Body of pancreas (tissue), 4 donors: Measurements from ENCODE around the gene ELAVL2. TPM values are rescaled to one million over a fixed set of nuclear protein-coding genes. Genes with fewer than 3 reads are reported as not detected.

Source experiments
- ATAC-seq: fragments of 150-250 bp; one replicate; pipeline ENCODE4 v1.9.1; 2016
- DNase-seq, 4 donors: peaks; one replicate each; pipeline ENCODE4 v3.0.0-alpha.2; 2019
- H3K27ac ChIP-seq, 4 donors: fragments of 200-600 bp; sonication (generic); 1 replicate in 3 of 4; 2 replicates in 1 of 4; pipeline versions ENCODE4 v1.5.1 to v1.6.1; 2016 to 2019; ENCODE audit warnings: mild to moderate bottlenecking in 1 of 4, mixed read lengths in 1 of 4, moderate library complexity in 1 of 4
- H3K27me3 ChIP-seq, 2 donors: fragments of 200-600 bp; sonication (generic); one replicate each; pipeline ENCODE4 v1.6.0; 2016; ENCODE audit warnings: mild to moderate bottlenecking in 1 of 2
- H3K36me3 ChIP-seq, 2 donors: fragments of 200-600 bp; sonication (generic); replicated peaks in 1 of 2; 2 replicates each; pipeline ENCODE4 v1.5.1; 2016; ENCODE audit warnings: low read depth in 2 of 2; ENCODE audit not compliant: insufficient read depth in 1 of 2
- H3K4me1 ChIP-seq: fragments of 200-600 bp; sonication (generic); one replicate; pipeline ENCODE4 v1.6.0; 2016
- H3K4me3 ChIP-seq, 2 donors: fragments of 200-600 bp; sonication (generic); 1 replicate in 1 of 2; 2 replicates in 1 of 2; pipeline ENCODE4 v1.5.1; 2016 to 2019
- H3K9me3 ChIP-seq, 3 donors: fragments of 200-600 bp; sonication (generic); 1 replicate in 2 of 3; 2 replicates in 1 of 3; pipeline ENCODE4 v1.5.1; 2016
- CTCF ChIP-seq, 7 experiments: fragments of 450-650 bp in 4 of 7; fragments of 200-600 bp in 3 of 7; sonication (generic) in 3 of 7; IDR thresholded peaks; one replicate each; pipeline ENCODE4 v1.5.1; 2016 to 2019; ENCODE audit warnings: antibody characterized with exemption in 7 of 7
- POLR2A ChIP-seq, 3 donors: fragments of 450-650 bp; IDR thresholded peaks; one replicate each; pipeline ENCODE4 v1.6.1; 2016; ENCODE audit warnings: antibody characterized with exemption in 3 of 3, mild to moderate bottlenecking in 2 of 3
- WGBS, 2 donors: methylation state at CpG; one replicate each; pipeline ENCODE4 v1.1.5; 2017; 5-methylcytosine and 5-hydroxymethylcytosine counted together
- intact Hi-C: fragments of 100-400 bp; cut with DNase I; formaldehyde crosslinking; loops from one replicate; pipeline ENCODE4 v1.15.1; 2023
- total RNA-seq, 2 donors: library from RNA; depleted of rRNA; stranded (reverse); fragments of >200 nt; gene quantifications; one replicate each; pipeline ENCODE4 v1.1.0, GENCODE V29; 2016

ELAVL2 gene
- total RNA-seq, 2 donors from 2014 or later, result not detected

GRCh38 chr9:23779220-23779619 lies 46.8 kb downstream of the ELAVL2 start:
- Histone ChIP-seq H3K4me3 (no peak overlapping the region), H3K36me3 (no peaks in the 10 kb centered on the region), H3K9me3 (no peaks in the 10 kb centered on the region), H3K27me3 (no peaks in the 10 kb centered on the region), H3K27ac (no peak overlapping the region), H3K4me1 (no peaks in the 10 kb centered on the region)
- DNase-seq (no peak), ATAC-seq (no peak)
- intact Hi-C loops, result no loop called here
- no peak for TF ChIP-seq CTCF (IDR thresholded peaks at IDR 0.05)
- TF ChIP-seq POLR2A (IDR thresholded peaks at IDR 0.05), result no peak
- WGBS, 2 donors, result 28 to 39% methylated on average over 2 of the region's 2 CpGs

GRCh38 chr9:23777328-23777727 lies 48.7 kb downstream of the ELAVL2 start:
- no peaks in the 10 kb centered on the region for H3K27me3 ChIP-seq
- ATAC-seq, result no peak
- H3K27ac ChIP-seq, result no peak overlapping the region
- no peak overlapping the region for H3K4me3 ChIP-seq
- H3K36me3 ChIP-seq, result no peaks in the 10 kb centered on the region
- H3K4me1 ChIP-seq, result no peaks in the 10 kb centered on the region
- no peaks in the 10 kb centered on the region for H3K9me3 ChIP-seq
- intact Hi-C loops, result no loop called here
- no peak for DNase-seq
- TF ChIP-seq POLR2A (IDR thresholded peaks at IDR 0.05), result no peak
- no peak for TF ChIP-seq CTCF (IDR thresholded peaks at IDR 0.05)
- 51 to 55% methylated on average over 5 of the region's 5 CpGs for WGBS, 2 donors

- H3K4me1 ChIP-seq, result no peaks in the 10 kb centered on the region
- H3K9me3 ChIP-seq, result no peaks in the 10 kb centered on the region
These were observed 50.5 kb downstream of the ELAVL2 start for GRCh38 chr9:23775549-23775948.

GRCh38 chr9:23774266-23774665 lies 51.8 kb downstream of the ELAVL2 start:
- ATAC-seq, result no peak
- H3K4me1 ChIP-seq, result no peaks in the 10 kb centered on the region
- 18 to 24% methylated on average over 2 of the region's 2 CpGs for WGBS, 2 donors
- H3K36me3 ChIP-seq, result no peaks in the 10 kb centered on the region
- no peak for TF ChIP-seq POLR2A (IDR thresholded peaks at IDR 0.05)
- no peak for TF ChIP-seq CTCF (IDR thresholded peaks at IDR 0.05)
- H3K27ac ChIP-seq, result no peak overlapping the region
- H3K4me3 ChIP-seq, result no peak overlapping the region
- intact Hi-C loops, result no loop called here
- H3K27me3 ChIP-seq, result no peaks in the 10 kb centered on the region
- H3K9me3 ChIP-seq, result no peaks in the 10 kb centered on the region
- DNase-seq, result no peak

More at GRCh38 chr9:23775549-23775948, 50.5 kb downstream of the ELAVL2 start:
- no peak for TF ChIP-seq POLR2A (IDR thresholded peaks at IDR 0.05)
- no peak for TF ChIP-seq CTCF (IDR thresholded peaks at IDR 0.05)
- DNase-seq (no peak), ATAC-seq (no peak)
- 49 to 55% methylated on average over 6 of the region's 6 CpGs for WGBS, 2 donors
- no peaks in the 10 kb centered on the region for H3K27me3 ChIP-seq
- intact Hi-C loops, result no loop called here
- H3K4me3 ChIP-seq, result no peak overlapping the region
- H3K27ac ChIP-seq, result no peak overlapping the region
- no peaks in the 10 kb centered on the region for H3K36me3 ChIP-seq

- Histone ChIP-seq H3K4me3 (no peak overlapping the region), H3K27ac (no peak overlapping the region), H3K4me1 (no peaks in the 10 kb centered on the region), H3K27me3 (no peaks in the 10 kb centered on the region), H3K9me3 (no peaks in the 10 kb centered on the region), H3K36me3 (no peaks in the 10 kb centered on the region)
- intact Hi-C loops, result no loop called here
- no peak for ATAC-seq
- no peak for DNase-seq
- TF ChIP-seq POLR2A (IDR thresholded peaks at IDR 0.05) (no peak), CTCF (IDR thresholded peaks at IDR 0.05) (no peak)
These were observed 53.7 kb downstream of the ELAVL2 start for GRCh38 chr9:23772385-23772783.
